ENCODE data around the gene LPAR5. TPM values are rescaled to one million over a fixed set of nuclear protein-coding genes. Genes with fewer than 3 reads are reported as not detected.
A peak's percentile ranks its signal among the peaks of the same experiment; 100 is the strongest.
"Not testable (repeated sequence)": the region's sequence is repeated elsewhere in the genome, so short reads cannot be mapped to it uniquely, and the experiment has no call there.

The LPAR5 gene
- total RNA-seq, 4 donors from 2014 or later = 0.61 to 1.3 TPM; not detected in 2

- DNase-seq = no peak
- peak overlapping the region; percentile 98 to 100 for H3K27ac ChIP-seq
- peaks cover 9 to 14% of the 10 kb centered on the region in 2 donors for H3K4me1 ChIP-seq
- intact Hi-C loops (cut with DNase I; ENCODE audit: low total_unique reads) = no loop called here
- H3K36me3 ChIP-seq = no peaks in the 10 kb centered on the region
- H3K4me3 ChIP-seq = peak overlapping the region; percentile 99 to 100
- no peaks in the 10 kb centered on the region for H3K27me3 ChIP-seq
- TF ChIP-seq POLR2A (IDR thresholded peaks at IDR 0.05) (no peak), CTCF (IDR thresholded peaks at IDR 0.05) (no peak)
- no peaks in the 10 kb centered on the region for H3K9me3 ChIP-seq
Measured at GRCh38 chr12:6604259-6605029, 31.3 kb downstream of the LPAR5 start.

GRCh38 chr12:6603095-6603567, 32.6 kb downstream of the LPAR5 start:
- intact Hi-C loops (cut with DNase I; ENCODE audit: low total_unique reads) = no loop called here
- DNase-seq = peak; percentile 35 to 36
- Histone ChIP-seq H3K4me3 (peak overlapping the region; percentile 4 to 5), H3K9me3 (no peaks in the 10 kb centered on the region), H3K36me3 (no peaks in the 10 kb centered on the region), H3K27ac (peak overlapping the region; percentile 50 to 98), H3K27me3 (no peaks in the 10 kb centered on the region), H3K4me1 (peaks cover 8 to 14% of the 10 kb centered on the region in 2 donors)
- TF ChIP-seq CTCF (IDR thresholded peaks at IDR 0.05) (no peak), POLR2A (IDR thresholded peaks at IDR 0.05) (no peak)

- Histone ChIP-seq H3K4me3 (no peak overlapping the region), H3K9me3 (no peaks in the 10 kb centered on the region), H3K27me3 (no peaks in the 10 kb centered on the region), H3K4me1 (peaks cover 6 to 14% of the 10 kb centered on the region in 2 donors), H3K27ac (peak overlapping the region; percentile 50 to 98), H3K36me3 (no peaks in the 10 kb centered on the region)
- TF ChIP-seq POLR2A (IDR thresholded peaks at IDR 0.05) = no peak
- intact Hi-C loops (cut with DNase I; ENCODE audit: low total_unique reads) = no loop called here
- no peak for DNase-seq
Measured at GRCh38 chr12:6602526-6602925, 33.2 kb downstream of the LPAR5 start.

- H3K27ac ChIP-seq; intact Hi-C loops (cut with DNase I; ENCODE audit: low total_unique reads); H3K27me3 ChIP-seq; DNase-seq; H3K9me3 ChIP-seq; H3K36me3 ChIP-seq; H3K4me3 ChIP-seq; H3K4me1 ChIP-seq: not testable (repeated sequence)
Measured at GRCh38 chr12:6595673-6596072, 40.1 kb downstream of the LPAR5 start.

- intact Hi-C loops (cut with DNase I; ENCODE audit: low total_unique reads) = no loop called here
- no peak for TF ChIP-seq POLR2A (IDR thresholded peaks at IDR 0.05)
- no peak for TF ChIP-seq CTCF (IDR thresholded peaks at IDR 0.05)
- Histone ChIP-seq H3K4me1 (no peaks in the 10 kb centered on the region), H3K9me3 (no peaks in the 10 kb centered on the region), H3K4me3 (no peak overlapping the region), H3K27ac (no peak overlapping the region), H3K27me3 (no peaks in the 10 kb centered on the region), H3K36me3 (no peaks in the 10 kb centered on the region)
- DNase-seq = no peak
Measured at GRCh38 chr12:6592087-6592486, 43.7 kb downstream of the LPAR5 start.

GRCh38 chr12:6586569-6586968, 49.2 kb downstream of the LPAR5 start:
- H3K4me1 ChIP-seq; intact Hi-C loops (cut with DNase I; ENCODE audit: low total_unique reads); H3K27ac ChIP-seq; H3K9me3 ChIP-seq; DNase-seq; H3K27me3 ChIP-seq; H3K36me3 ChIP-seq; H3K4me3 ChIP-seq: not testable (repeated sequence)

Measured in uterus (tissue), 4 donors.